ENCODE data around the gene CARF. TPM values are rescaled to one million over a fixed set of nuclear protein-coding genes. Genes with fewer than 3 reads are reported as not detected.

CARF gene
- total RNA-seq, 2 donors from 2014 or later = 10.5 to 25.6 TPM

DNA sequence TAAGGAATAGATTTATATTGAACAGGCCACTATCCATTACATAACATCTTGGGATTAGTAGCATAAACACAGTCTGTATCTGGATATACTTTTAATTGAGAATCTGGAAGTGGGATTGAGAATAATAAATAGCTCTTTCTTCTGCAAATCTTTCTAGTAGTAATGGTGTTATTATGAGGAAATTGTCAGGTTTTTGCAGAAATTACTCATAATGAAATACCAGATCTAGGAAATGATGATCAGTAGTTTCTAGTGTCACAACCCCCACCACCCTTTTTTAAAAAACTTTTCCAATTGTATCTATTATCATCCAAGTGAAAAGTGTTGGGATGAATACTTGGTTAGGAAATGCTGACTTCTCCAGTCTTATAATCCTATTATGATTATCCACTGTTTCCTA, 121.3 kb downstream of the CARF start:
- Histone ChIP-seq H3K9me3 (no peaks in the 10 kb centered on the region), H3K4me3 (no peak overlapping the region), H3K27ac (peak overlapping the region; percentile 67 to 96), H3K4me1 (ENCODE audit: control insufficient read depth in 1 of 2, low read depth in 2 of 2) (peaks cover 44 to 52% of the 10 kb centered on the region in 2 donors), H3K36me3 (no peaks in the 10 kb centered on the region), H3K27me3 (replicated peaks; ENCODE audit: insufficient read depth) (no peaks in the 10 kb centered on the region)
- ATAC-seq (ENCODE audit: insufficient number of reproducible peaks, low FRiP score, low read depth) (no peak), DNase-seq (ENCODE audit: low spot score) (no peak)
- TF ChIP-seq, protein P1, sequence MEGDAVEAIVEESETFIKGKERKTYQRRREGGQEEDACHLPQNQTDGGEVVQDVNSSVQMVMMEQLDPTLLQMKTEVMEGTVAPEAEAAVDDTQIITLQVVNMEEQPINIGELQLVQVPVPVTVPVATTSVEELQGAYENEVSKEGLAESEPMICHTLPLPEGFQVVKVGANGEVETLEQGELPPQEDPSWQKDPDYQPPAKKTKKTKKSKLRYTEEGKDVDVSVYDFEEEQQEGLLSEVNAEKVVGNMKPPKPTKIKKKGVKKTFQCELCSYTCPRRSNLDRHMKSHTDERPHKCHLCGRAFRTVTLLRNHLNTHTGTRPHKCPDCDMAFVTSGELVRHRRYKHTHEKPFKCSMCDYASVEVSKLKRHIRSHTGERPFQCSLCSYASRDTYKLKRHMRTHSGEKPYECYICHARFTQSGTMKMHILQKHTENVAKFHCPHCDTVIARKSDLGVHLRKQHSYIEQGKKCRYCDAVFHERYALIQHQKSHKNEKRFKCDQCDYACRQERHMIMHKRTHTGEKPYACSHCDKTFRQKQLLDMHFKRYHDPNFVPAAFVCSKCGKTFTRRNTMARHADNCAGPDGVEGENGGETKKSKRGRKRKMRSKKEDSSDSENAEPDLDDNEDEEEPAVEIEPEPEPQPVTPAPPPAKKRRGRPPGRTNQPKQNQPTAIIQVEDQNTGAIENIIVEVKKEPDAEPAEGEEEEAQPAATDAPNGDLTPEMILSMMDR (IDR thresholded peaks at IDR 0.05) = no peak

DNA sequence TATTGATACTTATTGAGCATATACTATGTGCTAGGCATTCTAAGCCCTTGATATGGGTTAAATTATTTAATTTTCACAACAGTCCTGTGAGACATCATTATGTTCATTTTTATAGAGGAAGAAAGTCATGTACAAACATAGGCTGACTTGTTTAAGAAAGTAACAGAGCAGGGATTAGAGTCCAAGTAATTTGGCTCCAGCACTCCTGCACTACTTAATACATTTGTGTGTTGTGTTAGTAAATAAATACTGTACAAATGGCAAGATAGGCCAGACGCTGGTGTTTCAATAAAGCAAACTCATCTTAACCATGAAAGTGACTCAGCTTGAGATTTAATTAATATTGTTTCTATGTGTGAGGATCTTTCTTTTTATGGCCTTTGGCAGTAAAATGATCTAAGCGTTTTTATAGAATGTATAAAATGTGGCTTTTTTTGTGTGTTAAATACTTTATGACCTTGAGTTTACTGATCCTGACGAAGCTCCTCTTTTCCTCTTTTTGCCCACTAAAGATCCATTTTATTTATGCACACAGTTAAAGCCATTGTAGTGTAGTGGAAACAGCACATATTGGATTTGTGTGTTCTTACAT, 123.9 kb downstream of the CARF start:
- no peaks in the 10 kb centered on the region for H3K9me3 ChIP-seq
- H3K36me3 ChIP-seq = peaks cover 2% of the 10 kb centered on the region
- no peak for DNase-seq (ENCODE audit: low spot score)
- TF ChIP-seq, protein P1 (IDR thresholded peaks at IDR 0.05) = no peak
- ATAC-seq (ENCODE audit: insufficient number of reproducible peaks, low FRiP score, low read depth) = no peak
- H3K4me3 ChIP-seq = peak overlapping the region; percentile 59
- peak overlapping the region; percentile 67 to 96 for H3K27ac ChIP-seq
- H3K27me3 ChIP-seq (replicated peaks; ENCODE audit: insufficient read depth) = no peaks in the 10 kb centered on the region
- peaks cover 51 to 69% of the 10 kb centered on the region in 2 donors for H3K4me1 ChIP-seq (ENCODE audit: control insufficient read depth in 1 of 2, low read depth in 2 of 2)

Other genes with a start within 250 kb of the CARF start
- gene ICA1L, start 40.5 kb upstream of the CARF start, total RNA-seq = 10 to 100 TPM; 12.9 to 13.7 TPM
- gene WDR12, start 602 bp upstream of the CARF start, total RNA-seq = 10 to 100 TPM in 1 of 2 donors, 1 to 10 TPM in 1; 7.7 to 18.6 TPM
- gene NBEAL1, start 102.6 kb downstream of the CARF start, total RNA-seq = 100 to 1,000 TPM in 1 of 2 donors, 10 to 100 TPM in 1; 99.2 to 119 TPM